Activated naive CD4-positive, alpha-beta T cell treated with anti-CD3 and anti-CD28 coated beads, Interleukin-2, amount 10 ng/mL, durations not matched to agents 7 days and 5 days (primary cell): ENCODE results near the gene PRR12.

Experiments
- CTCF ChIA-PET: fragments of 350-600 bp; sonication (Branson Sonifier 250); formaldehyde crosslinking; loops from one replicate; lab custom pipeline; 2021; ENCODE audit warnings: antibody characterized with exemption; lab: Charles Lee
- DNase-seq: peaks from one replicate; pipeline ENCODE4 v3.0.0-alpha.2; 2020
- H3K27ac Mint-ChIP-seq: one replicate; pipeline ENCODE4 v1.8.0; 2021; ENCODE audit warnings: mild to moderate bottlenecking, moderate library complexity, mixed read lengths
- H3K27me3 Mint-ChIP-seq: one replicate; pipeline ENCODE4 v1.8.0; 2021; ENCODE audit warnings: mild to moderate bottlenecking, mixed read lengths
- H3K36me3 Mint-ChIP-seq: one replicate; pipeline ENCODE4 v1.8.0; 2021; ENCODE audit warnings: mixed read lengths
- H3K4me1 Mint-ChIP-seq: one replicate; pipeline ENCODE4 v1.8.0; 2021; ENCODE audit warnings: mixed read lengths
- H3K4me3 Mint-ChIP-seq: one replicate; pipeline ENCODE4 v1.8.0; 2021; ENCODE audit warnings: mild to moderate bottlenecking, moderate library complexity, mixed read lengths
- H3K9me3 Mint-ChIP-seq: one replicate; pipeline ENCODE4 v1.8.0; 2021; ENCODE audit warnings: mixed read lengths

The PRR12 gene

GRCh38 chr19:49573009-49573408 lies 18.0 kb upstream of the PRR12 start:
- CTCF ChIA-PET: interaction anchor here (1.3 kb wide), 1 partner anchor 27 kb away, joined by 4 read pairs; no protein-coding TSS in a partner anchor
- Mint-ChIP-seq H3K36me3 (peaks cover 33% of the 10 kb centered on the region), H3K4me1 (peaks cover 67% of the 10 kb centered on the region), H3K4me3 (no peak overlapping the region), H3K27me3 (no peaks in the 10 kb centered on the region), H3K9me3 (no peaks in the 10 kb centered on the region), H3K27ac (no peak overlapping the region)
- DNase-seq: no peak

- CTCF ChIA-PET: interaction anchor here (1.3 kb wide), 1 partner anchor 27 kb away, joined by 4 read pairs; no protein-coding TSS in a partner anchor
- Mint-ChIP-seq H3K4me3 (no peak overlapping the region), H3K27ac (peak overlapping the region; percentile 37), H3K4me1 (peaks cover 67% of the 10 kb centered on the region), H3K9me3 (no peaks in the 10 kb centered on the region), H3K36me3 (peaks cover 33% of the 10 kb centered on the region), H3K27me3 (no peaks in the 10 kb centered on the region)
- no peak for DNase-seq
Measured at GRCh38 chr19:49573425-49573824, 17.6 kb upstream of the PRR12 start.

GRCh38 chr19:49574206-49574755 lies 16.7 kb upstream of the PRR12 start:
- Mint-ChIP-seq H3K27ac (no peak overlapping the region), H3K36me3 (peaks cover 33% of the 10 kb centered on the region), H3K27me3 (no peaks in the 10 kb centered on the region), H3K4me3 (no peak overlapping the region), H3K9me3 (no peaks in the 10 kb centered on the region), H3K4me1 (peaks cover 68% of the 10 kb centered on the region)
- DNase-seq: no peak
- CTCF ChIA-PET: interaction anchor here (0.7 to 1.3 kb wide), 5 partner anchors 12 to 107 kb away, joined by 3 to 4 read pairs (median 3); no protein-coding TSS in a partner anchor

- no peak for DNase-seq
- Mint-ChIP-seq H3K36me3 (peaks cover 18% of the 10 kb centered on the region), H3K27me3 (peaks cover 4% of the 10 kb centered on the region), H3K4me3 (peak overlapping the region; percentile 87), H3K4me1 (peaks cover 44% of the 10 kb centered on the region), H3K9me3 (no peaks in the 10 kb centered on the region), H3K27ac (peak overlapping the region; percentile 81)
- CTCF ChIA-PET: interaction anchor here (0.6 to 1.2 kb wide), 6 partner anchors 9 to 230 kb away, joined by 3 to 4 read pairs (median 4); no protein-coding TSS in a partner anchor
Measured at GRCh38 chr19:49579193-49579592, 11.8 kb upstream of the PRR12 start.

GRCh38 chr19:49579947-49580263 lies 11.1 kb upstream of the PRR12 start:
- H3K27me3 Mint-ChIP-seq: peaks cover 6% of the 10 kb centered on the region
- peaks cover 14% of the 10 kb centered on the region for H3K36me3 Mint-ChIP-seq
- peaks cover 39% of the 10 kb centered on the region for H3K4me1 Mint-ChIP-seq
- peak overlapping the region; percentile 81 for H3K27ac Mint-ChIP-seq
- no peaks in the 10 kb centered on the region for H3K9me3 Mint-ChIP-seq
- DNase-seq: no peak
- CTCF ChIA-PET: interaction anchor here (0.6 to 1.5 kb wide), 7 partner anchors 66 to 230 kb away, joined by 3 to 8 read pairs (median 3); no protein-coding TSS in a partner anchor
- H3K4me3 Mint-ChIP-seq: peak overlapping the region; percentile 87

GRCh38 chr19:49580264-49581006 lies 10.5 kb upstream of the PRR12 start, which contains the start of gene NOSIP:
TSS of gene NOSIP (minus strand) at chr19:49580556. CDS start at chr19:49560691, 19,865 bp downstream.
- Mint-ChIP-seq H3K4me3 (peak within 1 kb of the TSS; percentile 87), H3K27me3 (peaks cover 11% of the 10 kb centered on the region), H3K27ac (peak within 1 kb of the TSS; percentile 81), H3K9me3 (no peaks in the 10 kb centered on the region), H3K4me1 (peaks cover 36% of the 10 kb centered on the region), H3K36me3 (peaks cover 10% of the 10 kb centered on the region)
- DNase-seq: peak; percentile 98
- CTCF ChIA-PET: interaction anchor here (1.0 to 1.5 kb wide), 4 partner anchors 10 to 100 kb away, joined by 3 to 8 read pairs (median 4); no protein-coding TSS in a partner anchor

GRCh38 chr19:49581007-49581508 lies 9.9 kb upstream of the PRR12 start, which contains the start of gene PRRG2:
TSS of gene PRRG2 (plus strand) at chr19:49581316. CDS start at chr19:49583220, 1,904 bp downstream.
- peaks cover 13% of the 10 kb centered on the region for H3K27me3 Mint-ChIP-seq
- H3K4me3 Mint-ChIP-seq: peak within 1 kb of the TSS; percentile 87
- CTCF ChIA-PET: interaction anchor here (1.0 to 1.5 kb wide), 4 partner anchors 11 to 100 kb away, joined by 3 to 8 read pairs (median 4); no protein-coding TSS in a partner anchor
- H3K4me1 Mint-ChIP-seq: peaks cover 36% of the 10 kb centered on the region
- peaks cover 9% of the 10 kb centered on the region for H3K36me3 Mint-ChIP-seq
- no peaks in the 10 kb centered on the region for H3K9me3 Mint-ChIP-seq
- DNase-seq: no peak
- peak within 1 kb of the TSS; percentile 81 for H3K27ac Mint-ChIP-seq

- H3K9me3 Mint-ChIP-seq: no peaks in the 10 kb centered on the region
- H3K4me1 Mint-ChIP-seq: peaks cover 24% of the 10 kb centered on the region
- H3K27me3 Mint-ChIP-seq: peaks cover 29% of the 10 kb centered on the region
- CTCF ChIA-PET: interaction anchor here (0.6 kb wide), 1 partner anchor 90 kb away, joined by 3 read pairs; no protein-coding TSS in a partner anchor
- H3K36me3 Mint-ChIP-seq: peaks cover 2% of the 10 kb centered on the region
- DNase-seq: no peak
- H3K27ac Mint-ChIP-seq: no peak overlapping the region
- H3K4me3 Mint-ChIP-seq: no peak overlapping the region
Measured at GRCh38 chr19:49583239-49583638, 7.7 kb upstream of the PRR12 start.

- Mint-ChIP-seq H3K27ac (no peak overlapping the region), H3K4me3 (no peak overlapping the region), H3K27me3 (peaks cover 44% of the 10 kb centered on the region), H3K4me1 (peaks cover 23% of the 10 kb centered on the region), H3K36me3 (peaks cover 2% of the 10 kb centered on the region), H3K9me3 (no peaks in the 10 kb centered on the region)
- DNase-seq: no peak
- CTCF ChIA-PET: no interaction called here
Measured at GRCh38 chr19:49585023-49585422, 6.0 kb upstream of the PRR12 start.

- peaks cover 18% of the 10 kb centered on the region for H3K4me1 Mint-ChIP-seq
- H3K4me3 Mint-ChIP-seq: no peak overlapping the region
- CTCF ChIA-PET: no interaction called here
- H3K27ac Mint-ChIP-seq: no peak overlapping the region
- H3K27me3 Mint-ChIP-seq: peaks cover 45% of the 10 kb centered on the region
- H3K36me3 Mint-ChIP-seq: no peaks in the 10 kb centered on the region
- DNase-seq: no peak
- H3K9me3 Mint-ChIP-seq: no peaks in the 10 kb centered on the region
Measured at GRCh38 chr19:49587227-49587626, 3.8 kb upstream of the PRR12 start.

- no peaks in the 10 kb centered on the region for H3K9me3 Mint-ChIP-seq
- H3K4me3 Mint-ChIP-seq: no peak overlapping the region
- peaks cover 40% of the 10 kb centered on the region for H3K27me3 Mint-ChIP-seq
- DNase-seq: peak; percentile 52
- H3K27ac Mint-ChIP-seq: no peak overlapping the region
- CTCF ChIA-PET: no interaction called here
- H3K36me3 Mint-ChIP-seq: peaks cover 2% of the 10 kb centered on the region
- H3K4me1 Mint-ChIP-seq: peaks cover 29% of the 10 kb centered on the region
Measured at GRCh38 chr19:49588365-49589122, 2.4 kb upstream of the PRR12 start.

GRCh38 chr19:49589502-49589905 lies 1.5 kb upstream of the PRR12 start:
- DNase-seq: no peak
- H3K9me3 Mint-ChIP-seq: no peaks in the 10 kb centered on the region
- peaks cover 40% of the 10 kb centered on the region for H3K27me3 Mint-ChIP-seq
- no peak overlapping the region for H3K4me3 Mint-ChIP-seq
- peaks cover 38% of the 10 kb centered on the region for H3K4me1 Mint-ChIP-seq
- H3K36me3 Mint-ChIP-seq: peaks cover 11% of the 10 kb centered on the region
- H3K27ac Mint-ChIP-seq: no peak overlapping the region
- CTCF ChIA-PET: no interaction called here

- Mint-ChIP-seq H3K4me3 (peak overlapping the region; percentile 91), H3K36me3 (peaks cover 13% of the 10 kb centered on the region), H3K27me3 (peaks cover 35% of the 10 kb centered on the region), H3K4me1 (peaks cover 40% of the 10 kb centered on the region), H3K27ac (peak overlapping the region; percentile 96), H3K9me3 (no peaks in the 10 kb centered on the region)
- DNase-seq: peak; percentile 97
- CTCF ChIA-PET: no interaction called here
Measured at GRCh38 chr19:49590071-49590970, 661 bp upstream of the PRR12 start.
